ENCODE results near the gene SUPT3H. TPM values are rescaled to one million over a fixed set of nuclear protein-coding genes. Genes with fewer than 3 reads are reported as not detected.

SUPT3H gene
- total and polyA plus RNA-seq, 2 of the 13 experiments (the other 11 are each of a cell fraction or from before 2014, with no cell fraction given): 11.9 to 36.1 TPM

- peak overlapping the region; percentile 62 to 78 (median 64) for H3K4me3 ChIP-seq (replicated peaks in 1 of 3; ENCODE audit: insufficient read depth in 1 of 3, low read depth in 2 of 3, low read length in 3 of 3)
- in situ Hi-C loops (cut with HindIII; ENCODE audit: extremely low pct_ligation_motif_present, low pct_unique_long_range_greater_than_20kb) (loop anchor here (5.0 kb wide), 1 partner anchor 764 kb away; no protein-coding TSS in a partner anchor), intact Hi-C loops (cut with micrococcal nuclease; ENCODE audit: unreplicated experiment) (loop anchor here (5.0 kb wide), 1 partner anchor 291 kb away; no protein-coding TSS in a partner anchor)
- H2AFZ ChIP-seq (ENCODE audit: low read length): no peak overlapping the region
- no peaks in the 10 kb centered on the region for H4K20me1 ChIP-seq (ENCODE audit: insufficient read depth, low read length)
- peak overlapping the region; percentile 93 for H3K4me2 ChIP-seq (ENCODE audit: low read depth, low read length)
- ChIA-PET CTCF (ENCODE audit: low intra/inter-chr PET ratio, low total read pairs) (no interaction called here), POLR2A (no interaction called here)
- H3K4me1 ChIP-seq (ENCODE audit: insufficient read depth, low read length): peaks cover 24% of the 10 kb centered on the region
- ATAC-seq (no peak), FAIRE-seq (no peak), DNase-seq (ENCODE audit: low spot score) (no peak)
- no peaks in the 10 kb centered on the region for H3K9me3 ChIP-seq (ENCODE audit: low read length)
- 37% methylated on average over 18 of the region's 19 CpGs for WGBS (ENCODE audit: low lambda C conversion rate)
- BruUV-seq (replicated peaks): no TSS peak
- H3K36me3 ChIP-seq (replicated peaks in 1 of 2; ENCODE audit: control insufficient read depth in 1 of 2, insufficient read depth in 2 of 2, low read length in 2 of 2): no peaks in the 10 kb centered on the region
- no peaks in the 10 kb centered on the region for H3K79me2 ChIP-seq (ENCODE audit: insufficient read depth, low read length)
- H3K9ac ChIP-seq (ENCODE audit: insufficient read depth, low read depth, low read length): no peak overlapping the region
- H3K27me3 ChIP-seq (ENCODE audit: control insufficient read depth in 1 of 2, insufficient read depth in 2 of 2, low read length in 2 of 2): peaks cover 20 to 62% of the 10 kb centered on the region in 2 experiments
- TF ChIP-seq EEA1 (CRISPR knock-in tag; IDR thresholded peaks at IDR 0.05; ENCODE audit: borderline replicate concordance) (0 out of 2 replicates have a peak, but pooled peaks have one; percentile 23), PCBP2 (optimal IDR thresholded peaks at IDR 0.05; ENCODE audit: low read depth, low read length, poor library complexity, severe bottlenecking) (peak; percentile 36), GABPA (IDR thresholded peaks at IDR 0.05; ENCODE audit: low read depth, low read length) (no peak), GABPA (CRISPR knock-in tag; IDR thresholded peaks at IDR 0.05; ENCODE audit: low read depth) (no peak), TARDBP (CRISPR knock-in tag; IDR thresholded peaks at IDR 0.05) (no peak), EZH2 (conservative IDR thresholded peaks at IDR 0.05; ENCODE audit: low read depth, low read length) (peak; percentile 78; the same call in 1 of the 2 replicates), ETV5 (CRISPR knock-in tag; IDR thresholded peaks at IDR 0.05; ENCODE audit: borderline replicate concordance) (no peak), RBAK (CRISPR knock-in tag; IDR thresholded peaks at IDR 0.05) (no peak), SOX13 (IDR thresholded peaks at IDR 0.05) (0 out of 2 replicates have a peak, but pooled peaks have one; percentile 29), SOX13 (CRISPR knock-in tag; conservative IDR thresholded peaks at IDR 0.05 in 1 of 2, IDR thresholded peaks at IDR 0.05 in 1 of 2) (no peak), FOXO1 (CRISPR knock-in tag; IDR thresholded peaks at IDR 0.05) (no peak), TEAD3 (CRISPR knock-in tag; optimal IDR thresholded peaks at IDR 0.05; ENCODE audit: borderline replicate concordance) (no peak), CBX2 (IDR thresholded peaks at IDR 0.05; ENCODE audit: low read depth, low read length) (peak; percentile 99), CBX2 (CRISPR knock-in tag; IDR thresholded peaks at IDR 0.05; ENCODE audit: low read depth) (no peak; the same call in 1 of the 2 replicates)
- TF ChIP-seq, protein P1, sequence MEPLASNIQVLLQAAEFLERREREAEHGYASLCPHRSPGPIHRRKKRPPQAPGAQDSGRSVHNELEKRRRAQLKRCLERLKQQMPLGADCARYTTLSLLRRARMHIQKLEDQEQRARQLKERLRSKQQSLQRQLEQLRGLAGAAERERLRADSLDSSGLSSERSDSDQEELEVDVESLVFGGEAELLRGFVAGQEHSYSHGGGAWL (CRISPR knock-in tag; IDR thresholded peaks at IDR 0.05): no peak
- H3K27ac ChIP-seq (ENCODE audit: extremely low read length, insufficient read depth, low read length): no peak overlapping the region
These were observed 43.4 kb upstream of the SUPT3H start for GRCh38 chr6:45420909-45421708.

Measured in HepG2 (cell line).